ENCODE results near the gene PPP1R15A.
"Not testable (repeated sequence)": the region's sequence is repeated elsewhere in the genome, so short reads cannot be mapped to it uniquely, and the experiment has no call there.

GRCh38 chr19:48902291-48902690, 30.1 kb downstream of the PPP1R15A start:
- TF ChIP-seq POLR2A, CTCF (IDR thresholded peaks at IDR 0.05): not testable (repeated sequence)

Data from right lobe of liver (tissue), 4 donors.